Liver (tissue), 9 donors: ENCODE data around the gene SNX7. TPM values are rescaled to one million over a fixed set of nuclear protein-coding genes. Genes with fewer than 3 reads are reported as not detected.

ENCODE experiments used
- DNase-seq: peaks from one replicate; pipeline ENCODE4 v3.0.0-alpha.2; 2017; ENCODE audit warnings: low spot score
- H3K27ac ChIP-seq, 2 donors: one replicate each; pipeline ENCODE4 v1.7.0; 2013; ENCODE audit warnings: inconsistent platforms in 2 of 2, low read length in 2 of 2, control low read depth in 1 of 2, low read depth in 1 of 2, mild to moderate bottlenecking in 1 of 2
- H3K27me3 ChIP-seq, 4 donors: one replicate each; pipeline versions ENCODE4 v1.6.1 to v1.7.0; 2013; ENCODE audit warnings: low read length in 3 of 4, inconsistent platforms in 1 of 4, mild to moderate bottlenecking in 1 of 4, moderate library complexity in 1 of 4; ENCODE audit not compliant: control insufficient read depth in 4 of 4, insufficient read depth in 4 of 4
- H3K36me3 ChIP-seq, 4 donors: one replicate each; pipeline versions ENCODE4 v1.6.1 to v1.7.0; 2013; ENCODE audit warnings: low read length in 3 of 4, mild to moderate bottlenecking in 3 of 4, low read depth in 1 of 4, moderate library complexity in 1 of 4; ENCODE audit not compliant: control insufficient read depth in 4 of 4, insufficient read depth in 3 of 4
- H3K4me1 ChIP-seq, 4 donors: one replicate each; pipeline versions ENCODE4 v1.6.1 to v1.7.0; 2013; ENCODE audit warnings: low read length in 3 of 4, mild to moderate bottlenecking in 3 of 4, moderate library complexity in 1 of 4; ENCODE audit not compliant: control insufficient read depth in 4 of 4, insufficient read depth in 4 of 4
- H3K4me3 ChIP-seq, 3 donors: one replicate each; pipeline versions ENCODE4 v1.6.1 to v1.7.0; 2013; ENCODE audit warnings: low read length in 3 of 3, control low read depth in 1 of 3, low read depth in 1 of 3, mild to moderate bottlenecking in 1 of 3
- H3K9ac ChIP-seq, 2 donors: one replicate each; pipeline ENCODE4 v1.7.0; 2013; ENCODE audit warnings: low read length in 2 of 2, mild to moderate bottlenecking in 2 of 2, moderate library complexity in 2 of 2, control low read depth in 1 of 2, low read depth in 1 of 2
- H3K9me3 ChIP-seq, 4 donors: one replicate each; pipeline versions ENCODE4 v1.6.1 to v1.7.0; 2013; ENCODE audit warnings: low read length in 3 of 4; ENCODE audit not compliant: control insufficient read depth in 4 of 4
- EGR1 ChIP-seq, 2 donors: IDR thresholded peaks; 2 replicates each; pipeline ENCODE4 v1.6.1; 2016 to 2018; ENCODE audit warnings: antibody characterized with exemption in 2 of 2, low read depth in 2 of 2
- FOXA1 ChIP-seq: IDR thresholded peaks from 2 replicates; pipeline ENCODE4 v1.6.1; 2016; ENCODE audit warnings: antibody characterized with exemption
- FOXA2 ChIP-seq: IDR thresholded peaks from 2 replicates; pipeline ENCODE4 v1.6.1; 2016; ENCODE audit warnings: antibody characterized with exemption
- HNF4A ChIP-seq, 2 donors: conservative IDR thresholded peaks; 2 replicates each; pipeline ENCODE4 v1.6.1; 2016; ENCODE audit warnings: antibody characterized with exemption in 2 of 2, mild to moderate bottlenecking in 2 of 2
- HNF4G ChIP-seq: IDR thresholded peaks from 2 replicates; pipeline ENCODE4 v1.6.1; 2016; ENCODE audit warnings: antibody characterized with exemption
- JUND ChIP-seq, 2 donors: IDR thresholded peaks; 2 replicates each; pipeline ENCODE4 v1.6.1; 2016; ENCODE audit warnings: antibody characterized with exemption in 2 of 2
- RAD21 ChIP-seq, 2 donors: IDR thresholded peaks; 2 replicates each; pipeline ENCODE4 v1.6.1; 2016; ENCODE audit warnings: antibody characterized with exemption in 2 of 2, mild to moderate bottlenecking in 2 of 2
- REST ChIP-seq: IDR thresholded peaks from 2 replicates; pipeline ENCODE4 v1.6.1; 2016; ENCODE audit warnings: antibody characterized with exemption, mild to moderate bottlenecking
- RXRA ChIP-seq, 2 donors: IDR thresholded peaks; 2 replicates each; pipeline ENCODE4 v1.6.1; 2017 to 2018; ENCODE audit warnings: antibody characterized with exemption in 2 of 2, mild to moderate bottlenecking in 1 of 2
- SP1 ChIP-seq: IDR thresholded peaks from 2 replicates; pipeline ENCODE4 v1.6.1; 2018; ENCODE audit warnings: antibody characterized with exemption, mild to moderate bottlenecking
- TAF1 ChIP-seq: conservative IDR thresholded peaks from 2 replicates; pipeline ENCODE4 v1.6.1; 2016; ENCODE audit warnings: antibody characterized with exemption, mild to moderate bottlenecking
- YY1 ChIP-seq: IDR thresholded peaks from 2 replicates; pipeline ENCODE4 v1.6.1; 2016; ENCODE audit warnings: antibody characterized with exemption, mild to moderate bottlenecking
- WGBS: extraction: QIAGEN DNeasy Blood & Tissue Kit; methylation state at CpG from one replicate; pipeline ENCODE4 v1.1.7; 2013; 5-methylcytosine and 5-hydroxymethylcytosine counted together
- polyA plus RNA-seq, 2 donors: library from polyadenylated mRNA; stranded (reverse) in 1 of 2; unstranded in 1 of 2; fragments of 200-250 nt in 1 of 2; fragments of >200 nt in 1 of 2; fragmentation: Nextera tagmentation in 1 of 2; extraction: Ambion mirVana in 1 of 2; gene quantifications; one replicate each; pipeline versions ENCODE4 v1.2.1 to v1.2.3, GENCODE V29; 2013 to 2015
- total RNA-seq, 2 donors: library from RNA; depleted of rRNA; stranded (reverse); fragments of >200 nt; gene quantifications; one replicate each; pipeline ENCODE4 v1.2.3, GENCODE V29; 2014
- TF ChIP-seq, protein P1 (sequence below): IDR thresholded peaks from 2 replicates; pipeline ENCODE4 v1.6.1; 2016; ENCODE audit warnings: antibody characterized with exemption
- TF ChIP-seq, protein P2 (sequence below): IDR thresholded peaks from 2 replicates; pipeline ENCODE4 v1.6.1; 2016; ENCODE audit warnings: antibody characterized with exemption
- TF ChIP-seq, protein P3 (sequence below): fragments of 150-350 bp; IDR thresholded peaks from 2 replicates; pipeline ENCODE4 v1.5.1; 2017; ENCODE audit warnings: improper control_type of control experiment, low read depth, low read length; ENCODE audit not compliant: missing input control
- TF ChIP-seq, protein P4 (sequence below): IDR thresholded peaks from 2 replicates; pipeline ENCODE4 v1.6.1; 2016; ENCODE audit warnings: antibody characterized with exemption
- donor health status: healthy.
- donor health status: healthy.
- donor health status: healthy.
- donor health status: healthy.
- donor health status: healthy.

SNX7 gene
- total and polyA plus RNA-seq, 4 donors, result 9.4 to 12.8 (median 9.8) TPM

DNA sequence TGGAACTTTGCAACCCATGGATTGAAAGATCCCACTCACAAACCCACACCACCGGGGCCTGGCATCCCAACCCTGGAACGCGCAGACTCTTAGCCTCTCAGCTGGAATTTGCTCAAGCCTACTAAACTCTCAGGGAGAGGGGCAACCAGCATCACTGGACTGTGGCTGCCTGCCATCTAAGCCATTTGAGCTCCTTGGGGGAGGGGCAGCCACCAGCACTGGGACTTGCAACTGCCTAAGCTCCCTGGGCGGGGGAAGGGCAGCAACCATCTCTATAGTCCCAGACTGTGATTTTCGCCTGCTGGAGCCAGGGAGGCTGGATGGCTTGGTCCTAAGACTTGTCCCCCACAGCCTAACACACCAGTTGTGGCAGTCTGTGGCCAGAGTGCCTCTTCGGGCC lies 122.3 kb downstream of the SNX7 start:
- Histone ChIP-seq H3K27me3 (no peaks in the 10 kb centered on the region), H3K9ac (no peak overlapping the region), H3K4me1 (no peaks in the 10 kb centered on the region), H3K27ac (no peak overlapping the region), H3K9me3 (peaks cover 0 to 6% (median under 1%) of the 10 kb centered on the region in 4 donors), H3K4me3 (no peak overlapping the region), H3K36me3 (peaks cover 0 to 2% (median 0%) of the 10 kb centered on the region in 4 donors)
- 93% methylated on average over 6 of the region's 6 CpGs for WGBS
- no peak for TF ChIP-seq RAD21 (IDR thresholded peaks at IDR 0.05)
- TF ChIP-seq YY1, result no peak
- TF ChIP-seq HNF4G, result no peak
- TF ChIP-seq, protein P1, sequence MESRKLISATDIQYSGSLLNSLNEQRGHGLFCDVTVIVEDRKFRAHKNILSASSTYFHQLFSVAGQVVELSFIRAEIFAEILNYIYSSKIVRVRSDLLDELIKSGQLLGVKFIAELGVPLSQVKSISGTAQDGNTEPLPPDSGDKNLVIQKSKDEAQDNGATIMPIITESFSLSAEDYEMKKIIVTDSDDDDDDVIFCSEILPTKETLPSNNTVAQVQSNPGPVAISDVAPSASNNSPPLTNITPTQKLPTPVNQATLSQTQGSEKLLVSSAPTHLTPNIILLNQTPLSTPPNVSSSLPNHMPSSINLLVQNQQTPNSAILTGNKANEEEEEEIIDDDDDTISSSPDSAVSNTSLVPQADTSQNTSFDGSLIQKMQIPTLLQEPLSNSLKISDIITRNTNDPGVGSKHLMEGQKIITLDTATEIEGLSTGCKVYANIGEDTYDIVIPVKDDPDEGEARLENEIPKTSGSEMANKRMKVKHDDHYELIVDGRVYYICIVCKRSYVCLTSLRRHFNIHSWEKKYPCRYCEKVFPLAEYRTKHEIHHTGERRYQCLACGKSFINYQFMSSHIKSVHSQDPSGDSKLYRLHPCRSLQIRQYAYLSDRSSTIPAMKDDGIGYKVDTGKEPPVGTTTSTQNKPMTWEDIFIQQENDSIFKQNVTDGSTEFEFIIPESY, result no peak
- no peak for TF ChIP-seq SP1
- TF ChIP-seq, protein P2, sequence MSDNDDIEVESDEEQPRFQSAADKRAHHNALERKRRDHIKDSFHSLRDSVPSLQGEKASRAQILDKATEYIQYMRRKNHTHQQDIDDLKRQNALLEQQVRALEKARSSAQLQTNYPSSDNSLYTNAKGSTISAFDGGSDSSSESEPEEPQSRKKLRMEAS, result no peak
- DNase-seq, result no peak

GRCh38 chr1:98791498-98791897 lies 130.0 kb downstream of the SNX7 start:
- 77% methylated on average over 6 of the region's 6 CpGs for WGBS
- peaks cover 0 to 2% (median 0%) of the 10 kb centered on the region in 4 donors for H3K9me3 ChIP-seq
- TF ChIP-seq YY1, result no peak
- H3K4me3 ChIP-seq, result no peak overlapping the region
- H3K36me3 ChIP-seq, result no peaks in the 10 kb centered on the region
- no peaks in the 10 kb centered on the region for H3K4me1 ChIP-seq
- H3K27me3 ChIP-seq, result no peaks in the 10 kb centered on the region
- no peak overlapping the region for H3K9ac ChIP-seq
- DNase-seq, result no peak
- H3K27ac ChIP-seq, result no peak overlapping the region

GRCh38 chr1:98792123-98792522 lies 130.6 kb downstream of the SNX7 start:
- H3K9me3 ChIP-seq, result no peaks in the 10 kb centered on the region
- H3K4me3 ChIP-seq, result no peak overlapping the region
- no peaks in the 10 kb centered on the region for H3K27me3 ChIP-seq
- no peaks in the 10 kb centered on the region for H3K36me3 ChIP-seq
- no peak overlapping the region for H3K9ac ChIP-seq
- DNase-seq, result no peak
- TF ChIP-seq, protein P3, sequence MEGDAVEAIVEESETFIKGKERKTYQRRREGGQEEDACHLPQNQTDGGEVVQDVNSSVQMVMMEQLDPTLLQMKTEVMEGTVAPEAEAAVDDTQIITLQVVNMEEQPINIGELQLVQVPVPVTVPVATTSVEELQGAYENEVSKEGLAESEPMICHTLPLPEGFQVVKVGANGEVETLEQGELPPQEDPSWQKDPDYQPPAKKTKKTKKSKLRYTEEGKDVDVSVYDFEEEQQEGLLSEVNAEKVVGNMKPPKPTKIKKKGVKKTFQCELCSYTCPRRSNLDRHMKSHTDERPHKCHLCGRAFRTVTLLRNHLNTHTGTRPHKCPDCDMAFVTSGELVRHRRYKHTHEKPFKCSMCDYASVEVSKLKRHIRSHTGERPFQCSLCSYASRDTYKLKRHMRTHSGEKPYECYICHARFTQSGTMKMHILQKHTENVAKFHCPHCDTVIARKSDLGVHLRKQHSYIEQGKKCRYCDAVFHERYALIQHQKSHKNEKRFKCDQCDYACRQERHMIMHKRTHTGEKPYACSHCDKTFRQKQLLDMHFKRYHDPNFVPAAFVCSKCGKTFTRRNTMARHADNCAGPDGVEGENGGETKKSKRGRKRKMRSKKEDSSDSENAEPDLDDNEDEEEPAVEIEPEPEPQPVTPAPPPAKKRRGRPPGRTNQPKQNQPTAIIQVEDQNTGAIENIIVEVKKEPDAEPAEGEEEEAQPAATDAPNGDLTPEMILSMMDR, result no peak
- TF ChIP-seq FOXA2 (no peak), RXRA (IDR thresholded peaks at IDR 0.05) (no peak), JUND (IDR thresholded peaks at IDR 0.05) (no peak), FOXA1 (no peak), REST (no peak), HNF4A (conservative IDR thresholded peaks at IDR 0.05) (no peak), HNF4G (no peak), EGR1 (IDR thresholded peaks at IDR 0.05; ENCODE audit: low read depth in 2 of 2) (no peak), TAF1 (no peak), YY1 (no peak)
- TF ChIP-seq, protein P1, result no peak
- TF ChIP-seq, protein P2, result no peak
- TF ChIP-seq, protein P4, sequence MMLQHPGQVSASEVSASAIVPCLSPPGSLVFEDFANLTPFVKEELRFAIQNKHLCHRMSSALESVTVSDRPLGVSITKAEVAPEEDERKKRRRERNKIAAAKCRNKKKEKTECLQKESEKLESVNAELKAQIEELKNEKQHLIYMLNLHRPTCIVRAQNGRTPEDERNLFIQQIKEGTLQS, result no peak
- H3K4me1 ChIP-seq, result no peaks in the 10 kb centered on the region
- 30% methylated on average over 1 of the region's 1 CpG for whole genome bisulfite sequencing
- no peak overlapping the region for H3K27ac ChIP-seq
